ELR (cell line): Measurements from ENCODE around the gene SETD1A.

Source experiments
- DNase-seq: peaks from one replicate; pipeline ENCODE4 v3.0.0-alpha.2; 2015; ENCODE audit warnings: low read depth

The SETD1A gene

DNA sequence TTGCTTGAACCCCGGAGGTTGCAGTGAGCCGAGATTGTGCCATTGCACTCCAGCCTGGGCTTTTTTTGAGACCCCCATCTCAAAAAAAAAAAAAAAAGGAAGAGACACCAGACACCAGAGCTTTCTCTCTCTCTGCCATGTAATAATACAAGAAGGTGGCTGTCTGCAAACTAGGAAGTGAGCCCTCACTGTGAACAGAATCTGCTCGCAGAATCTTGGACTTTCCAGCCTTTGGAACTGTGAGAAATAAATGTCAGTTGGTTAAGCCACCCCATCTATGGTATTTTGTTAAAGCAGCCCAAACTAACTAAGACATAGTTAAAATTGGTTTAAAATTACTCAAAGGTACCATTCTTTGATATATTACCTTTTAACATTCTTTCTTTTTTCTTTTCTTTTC, 63.0 kb downstream of the SETD1A start:
- DNase-seq = no peak

DNA sequence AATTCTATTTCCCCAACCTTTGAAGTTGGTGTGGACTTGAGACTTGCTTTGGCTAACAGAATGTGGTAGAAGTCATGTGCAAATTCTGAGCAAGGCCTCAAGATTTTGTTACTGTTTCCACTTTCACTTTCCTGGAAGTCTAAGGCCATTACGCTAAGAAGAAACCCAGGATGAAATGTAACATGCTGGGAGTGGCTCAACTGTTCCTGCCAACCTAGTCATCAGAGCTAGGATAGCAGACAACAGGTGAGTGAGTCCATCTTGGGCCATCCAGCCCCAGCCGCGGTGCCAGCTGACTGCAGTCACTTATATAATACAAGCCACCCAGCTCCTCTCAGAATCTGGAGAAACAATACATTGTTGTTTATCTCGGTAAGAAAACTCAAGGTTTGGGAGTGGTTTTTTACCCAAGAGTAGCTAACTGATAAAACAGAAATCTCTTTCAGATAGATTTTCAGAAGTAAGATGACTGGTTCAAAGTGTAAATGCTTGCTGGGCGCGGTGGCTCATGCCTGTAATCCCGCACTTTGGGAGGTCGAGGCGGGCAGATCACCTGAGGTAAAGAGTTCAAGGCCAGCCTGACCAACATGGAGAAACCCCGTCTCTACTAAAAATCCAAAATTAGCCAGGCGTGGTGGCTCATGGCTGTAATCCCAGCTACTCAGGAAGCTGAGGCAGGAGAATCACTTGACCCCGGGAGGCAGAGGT, 65.1 kb downstream of the SETD1A start:
- DNase-seq = no peak

DNA sequence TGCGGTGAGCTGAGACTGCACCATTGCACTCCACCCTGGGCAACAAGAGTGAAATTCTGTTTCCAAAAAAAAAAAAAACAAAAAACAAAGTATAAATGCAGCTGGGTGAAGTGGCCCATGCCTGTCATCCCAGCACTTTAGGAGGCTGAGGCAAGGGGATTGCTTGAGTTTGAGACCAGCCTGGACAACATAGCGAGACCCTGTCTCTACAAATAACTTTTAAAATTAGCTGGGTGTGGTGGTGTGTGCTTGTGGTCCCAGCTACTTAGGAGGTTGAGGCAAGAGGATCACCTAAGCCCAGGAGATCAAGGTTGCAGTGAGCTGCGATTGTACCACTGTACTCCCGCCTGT, 65.7 kb downstream of the SETD1A start:
- DNase-seq = no peak

GRCh38 chr16:31023627-31024226, 66.2 kb downstream of the SETD1A start:
- DNase-seq = no peak

DNA sequence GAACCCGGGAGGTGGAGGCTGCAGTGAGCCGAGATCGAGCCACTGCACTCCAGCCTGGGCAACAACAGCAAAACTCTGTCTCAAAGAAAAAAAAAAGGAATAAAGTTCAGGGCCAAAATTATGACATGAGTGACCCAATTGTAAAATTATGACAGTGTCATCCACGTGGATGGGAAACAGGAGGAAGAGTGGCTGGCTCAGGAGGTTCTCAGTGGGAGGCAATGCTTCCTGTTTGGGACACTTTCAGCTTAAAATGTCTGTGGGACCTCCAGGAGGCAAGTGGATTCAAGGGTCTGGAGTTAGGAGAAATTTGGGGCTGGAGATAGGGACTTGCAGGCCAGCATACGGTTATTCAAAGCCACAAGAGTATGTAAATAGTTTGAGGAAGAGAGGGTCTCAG, 67.8 kb downstream of the SETD1A start:
- DNase-seq = no peak

GRCh38 chr16:31029272-31029671, 71.7 kb downstream of the SETD1A start:
- DNase-seq = no peak

GRCh38 chr16:31031276-31031675, 73.7 kb downstream of the SETD1A start:
- no peak for DNase-seq

GRCh38 chr16:31032736-31033708, 75.5 kb downstream of the SETD1A start, which contains the start of gene STX4:
Gene STX4 (plus strand): TSS chr16:31033558. CDS start chr16:31033806, 248 bp downstream.
- DNase-seq = peak; percentile 98

DNA sequence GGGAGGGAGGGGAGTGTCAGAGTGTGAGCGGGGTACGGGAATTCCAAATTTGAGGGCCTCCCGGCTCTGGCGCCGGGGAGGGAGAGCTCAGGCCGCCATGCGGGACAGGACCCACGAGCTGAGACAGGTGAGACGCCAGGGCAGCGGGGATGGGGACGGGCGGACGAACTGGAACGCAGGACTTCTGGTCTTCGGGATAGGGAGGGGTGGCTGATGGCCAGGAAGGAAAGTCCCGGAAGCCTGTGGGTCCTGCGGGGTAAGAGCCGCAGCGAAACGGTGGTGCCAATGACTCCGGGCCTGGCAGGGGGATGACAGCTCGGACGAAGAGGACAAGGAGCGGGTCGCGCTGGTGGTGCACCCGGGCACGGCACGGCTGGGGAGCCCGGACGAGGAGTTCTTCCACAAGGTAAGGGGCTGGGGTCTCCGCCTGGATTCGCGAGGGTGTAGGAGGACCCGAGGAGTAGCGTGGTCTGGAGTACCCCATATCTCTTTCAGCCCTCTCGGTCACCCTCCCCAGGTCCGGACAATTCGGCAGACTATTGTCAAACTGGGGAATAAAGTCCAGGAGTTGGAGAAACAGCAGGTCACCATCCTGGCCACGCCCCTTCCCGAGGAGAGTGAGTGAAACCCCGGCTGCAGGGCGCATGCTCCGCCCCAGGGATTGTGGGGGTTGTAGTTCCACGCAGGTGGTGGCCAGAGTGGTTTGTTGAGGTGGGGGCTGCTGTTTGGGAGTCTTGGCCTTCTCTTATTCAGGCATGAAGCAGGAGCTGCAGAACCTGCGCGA, 76.3 kb downstream of the SETD1A start:
- DNase-seq = peak; percentile 88
